CD4-positive, alpha-beta T cell (primary cell): ENCODE measurements around the gene MAPK8IP1. TPM values are rescaled to one million over a fixed set of nuclear protein-coding genes. Genes with fewer than 3 reads are reported as not detected.

Experiments used
- ATAC-seq: fragments of 200-7000 bp; cut with Tn5 transposase; one replicate; pipeline ENCODE4 v1.10.0; 2022; ENCODE audit warnings: mild to moderate bottlenecking; ENCODE audit not compliant: poor library complexity
- CTCF ChIA-PET: fragments of 350-600 bp; sonication (Branson Sonifier 250); formaldehyde crosslinking; loops from one replicate; lab custom pipeline; 2021; ENCODE audit warnings: antibody characterized with exemption, inconsistent platforms; lab: Charles Lee
- POLR2A ChIA-PET: fragments of 350-600 bp; sonication (Branson Sonifier 250); formaldehyde crosslinking; loops from one replicate; lab custom pipeline; 2021; ENCODE audit warnings: antibody characterized with exemption, inconsistent platforms; lab: Charles Lee
- DNase-seq, 14 experiments: peaks; one replicate each; pipeline ENCODE4 v3.0.0-alpha.2; 2013 to 2020; ENCODE audit warnings: mixed read lengths in 2 of 14
- H3K27ac ChIP-seq, 2 donors: one replicate each; pipeline versions ENCODE4 v1.5.1 to v1.7.0; 2013; ENCODE audit warnings: low read length in 2 of 2, low read depth in 1 of 2, mild to moderate bottlenecking in 1 of 2
- H3K27me3 ChIP-seq, 2 experiments: 1 replicate in 1 of 2; 2 replicates in 1 of 2; pipeline versions ENCODE4 v1.6.1 to v1.7.0; 2013; ENCODE audit warnings: low read length in 2 of 2, control low read depth in 1 of 2, mild to moderate bottlenecking in 1 of 2, moderate library complexity in 1 of 2; ENCODE audit not compliant: insufficient read depth in 2 of 2, control insufficient read depth in 1 of 2
- H3K36me3 ChIP-seq: one replicate; pipeline ENCODE4 v1.6.1; 2013; ENCODE audit warnings: low read length, control low read depth; ENCODE audit not compliant: insufficient read depth
- H3K4me1 ChIP-seq: one replicate; pipeline ENCODE4 v1.6.1; 2013; ENCODE audit warnings: low read length, control low read depth; ENCODE audit not compliant: insufficient read depth
- H3K4me3 ChIP-seq: one replicate; pipeline ENCODE4 v1.5.1; 2013; ENCODE audit warnings: mild to moderate bottlenecking, low read length, moderate library complexity
- H3K9me3 ChIP-seq, 2 experiments: 1 replicate in 1 of 2; 2 replicates in 1 of 2; pipeline versions ENCODE4 v1.6.1 to v1.7.0; 2013; ENCODE audit warnings: low read length in 2 of 2, mild to moderate bottlenecking in 2 of 2, control low read depth in 1 of 2, moderate library complexity in 1 of 2; ENCODE audit not compliant: control insufficient read depth in 1 of 2, insufficient read depth in 1 of 2
- H3K27ac Mint-ChIP-seq: one replicate; pipeline ENCODE4 v1.8.0; 2020; ENCODE audit warnings: mixed read lengths
- H3K27me3 Mint-ChIP-seq: one replicate; pipeline ENCODE4 v1.8.0; 2021; ENCODE audit warnings: mixed read lengths
- H3K36me3 Mint-ChIP-seq: one replicate; pipeline ENCODE4 v1.8.0; 2021; ENCODE audit warnings: low read depth, mixed read lengths
- H3K4me1 Mint-ChIP-seq: one replicate; pipeline ENCODE4 v1.8.0; 2021; ENCODE audit warnings: low read depth, mixed read lengths
- H3K4me3 Mint-ChIP-seq: one replicate; pipeline ENCODE4 v1.8.0; 2020; ENCODE audit warnings: mild to moderate bottlenecking, mixed read lengths
- H3K9me3 Mint-ChIP-seq: one replicate; pipeline ENCODE4 v1.8.0; 2020; ENCODE audit warnings: mixed read lengths
- intact Hi-C, 2 experiments: fragments of 100-400 bp; cut with DNase I in 1 of 2; cut with micrococcal nuclease in 1 of 2; formaldehyde crosslinking; loops; one replicate each; pipeline versions ENCODE4 v1.15.1 to v1.9.0; 2023 to 2025; cut with DNase I, micrococcal nuclease
- total RNA-seq, 174 experiments: library from RNA in 2 of 174; stranded (reverse) in 2 of 174; gene quantifications; one replicate each; pipeline ENCODE4 v1.2.3 and lab custom pipeline; 2021 to 2026
- TF ChIP-seq, protein P1 (sequence below): fragments of 200-600 bp; IDR thresholded peaks from one replicate; pipeline ENCODE4 v1.8.0; 2022; ENCODE audit warnings: antibody characterized with exemption, mild to moderate bottlenecking

MAPK8IP1 gene
- total RNA-seq, 2 experiments from 2014 or later, result 2.3 to 2.4 TPM

DNA sequence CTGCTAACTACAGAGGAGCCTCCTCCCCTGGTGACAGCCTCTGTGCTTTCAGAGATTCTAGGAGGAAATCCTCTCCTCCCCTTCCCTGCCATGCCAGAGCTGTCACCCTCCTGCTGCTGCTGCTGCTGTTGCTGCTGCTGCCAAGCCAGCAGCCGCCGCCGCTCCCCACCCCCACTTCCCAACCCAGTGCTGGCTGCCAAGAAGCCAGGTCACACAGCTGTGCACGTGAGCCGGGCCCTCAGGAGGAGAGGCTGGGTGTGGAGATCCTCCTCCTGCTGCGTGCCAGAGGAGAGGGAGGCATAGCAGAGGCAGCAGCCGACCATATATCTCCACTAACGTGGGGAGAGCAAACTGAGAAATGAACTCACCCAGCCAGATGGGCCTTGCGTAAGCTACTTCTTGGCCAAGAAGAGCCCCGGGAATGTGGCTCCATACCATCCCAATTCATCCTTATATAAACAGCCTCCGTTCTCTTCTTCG is 25.8 kb upstream of the MAPK8IP1 start:
- POLR2A ChIA-PET, result no interaction called here
- H3K4me1 ChIP-seq, result no peaks in the 10 kb centered on the region
- no peak for ATAC-seq
- Mint-ChIP-seq H3K4me1 (no peaks in the 10 kb centered on the region), H3K27me3 (no peaks in the 10 kb centered on the region), H3K27ac (no peak overlapping the region), H3K9me3 (no peaks in the 10 kb centered on the region), H3K36me3 (peaks cover 92% of the 10 kb centered on the region), H3K4me3 (no peak overlapping the region)
- H3K36me3 ChIP-seq, result peaks cover 89% of the 10 kb centered on the region
- no peak for DNase-seq
- CTCF ChIA-PET, result interaction anchor here (1.3 kb wide), 1 partner anchor 88 kb away, joined by 5 read pairs; no protein-coding TSS in a partner anchor
- intact Hi-C loops, result no loop called here
- TF ChIP-seq, protein P1, sequence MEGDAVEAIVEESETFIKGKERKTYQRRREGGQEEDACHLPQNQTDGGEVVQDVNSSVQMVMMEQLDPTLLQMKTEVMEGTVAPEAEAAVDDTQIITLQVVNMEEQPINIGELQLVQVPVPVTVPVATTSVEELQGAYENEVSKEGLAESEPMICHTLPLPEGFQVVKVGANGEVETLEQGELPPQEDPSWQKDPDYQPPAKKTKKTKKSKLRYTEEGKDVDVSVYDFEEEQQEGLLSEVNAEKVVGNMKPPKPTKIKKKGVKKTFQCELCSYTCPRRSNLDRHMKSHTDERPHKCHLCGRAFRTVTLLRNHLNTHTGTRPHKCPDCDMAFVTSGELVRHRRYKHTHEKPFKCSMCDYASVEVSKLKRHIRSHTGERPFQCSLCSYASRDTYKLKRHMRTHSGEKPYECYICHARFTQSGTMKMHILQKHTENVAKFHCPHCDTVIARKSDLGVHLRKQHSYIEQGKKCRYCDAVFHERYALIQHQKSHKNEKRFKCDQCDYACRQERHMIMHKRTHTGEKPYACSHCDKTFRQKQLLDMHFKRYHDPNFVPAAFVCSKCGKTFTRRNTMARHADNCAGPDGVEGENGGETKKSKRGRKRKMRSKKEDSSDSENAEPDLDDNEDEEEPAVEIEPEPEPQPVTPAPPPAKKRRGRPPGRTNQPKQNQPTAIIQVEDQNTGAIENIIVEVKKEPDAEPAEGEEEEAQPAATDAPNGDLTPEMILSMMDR, result no peak
- no peaks in the 10 kb centered on the region for H3K27me3 ChIP-seq
- H3K9me3 ChIP-seq, result no peaks in the 10 kb centered on the region
- no peak overlapping the region for H3K27ac ChIP-seq
- H3K4me3 ChIP-seq, result no peak overlapping the region

- Histone ChIP-seq H3K4me1 (no peaks in the 10 kb centered on the region), H3K9me3 (no peaks in the 10 kb centered on the region), H3K27me3 (no peaks in the 10 kb centered on the region), H3K4me3 (no peak overlapping the region), H3K27ac (no peak overlapping the region), H3K36me3 (peaks cover 93% of the 10 kb centered on the region)
- DNase-seq (no peak), ATAC-seq (no peak)
- no peak overlapping the region for H3K27ac Mint-ChIP-seq
- TF ChIP-seq, protein P1, result no peak
- ChIA-PET CTCF (interaction anchor here (0.6 to 1.3 kb wide), 2 partner anchors 23 to 89 kb away, joined by 3 to 5 read pairs; no protein-coding TSS in a partner anchor), POLR2A (interaction anchor here (0.6 kb wide), 1 partner anchor 527 kb away, joined by 3 read pairs; no protein-coding TSS in a partner anchor)
- H3K27me3 Mint-ChIP-seq, result no peaks in the 10 kb centered on the region
- no peaks in the 10 kb centered on the region for H3K9me3 Mint-ChIP-seq
- peaks cover 94% of the 10 kb centered on the region for H3K36me3 Mint-ChIP-seq
- intact Hi-C loops, result no loop called here
- H3K4me1 Mint-ChIP-seq, result no peaks in the 10 kb centered on the region
- no peak overlapping the region for H3K4me3 Mint-ChIP-seq
Observed at GRCh38 chr11:45860348-45860747, 25.1 kb upstream of the MAPK8IP1 start.

GRCh38 chr11:45860764-45861510 is 24.5 kb upstream of the MAPK8IP1 start:
- ATAC-seq, result no peak
- H3K4me1 Mint-ChIP-seq, result no peaks in the 10 kb centered on the region
- H3K4me1 ChIP-seq, result no peaks in the 10 kb centered on the region
- no peak overlapping the region for H3K4me3 ChIP-seq
- TF ChIP-seq, protein P1, result no peak
- CTCF ChIA-PET, result interaction anchor here (0.6 to 1.3 kb wide), 2 partner anchors 24 to 89 kb away, joined by 3 to 5 read pairs; no protein-coding TSS in a partner anchor
- H3K27ac Mint-ChIP-seq, result no peak overlapping the region
- H3K36me3 ChIP-seq, result peaks cover 92% of the 10 kb centered on the region
- POLR2A ChIA-PET, result interaction anchor here (0.6 kb wide), 2 partner anchors 527 to 1905 kb away, joined by 3 read pairs; no protein-coding TSS in a partner anchor
- H3K36me3 Mint-ChIP-seq, result peaks cover 94% of the 10 kb centered on the region
- intact Hi-C loops, result no loop called here
- DNase-seq, result no peak
- no peaks in the 10 kb centered on the region for H3K27me3 ChIP-seq
- no peak overlapping the region for H3K4me3 Mint-ChIP-seq
- H3K27ac ChIP-seq, result no peak overlapping the region
- H3K9me3 ChIP-seq, result no peaks in the 10 kb centered on the region
- no peaks in the 10 kb centered on the region for H3K9me3 Mint-ChIP-seq
- no peaks in the 10 kb centered on the region for H3K27me3 Mint-ChIP-seq
